ENCODE measurements around the gene BCAS4.

The BCAS4 gene

DNA sequence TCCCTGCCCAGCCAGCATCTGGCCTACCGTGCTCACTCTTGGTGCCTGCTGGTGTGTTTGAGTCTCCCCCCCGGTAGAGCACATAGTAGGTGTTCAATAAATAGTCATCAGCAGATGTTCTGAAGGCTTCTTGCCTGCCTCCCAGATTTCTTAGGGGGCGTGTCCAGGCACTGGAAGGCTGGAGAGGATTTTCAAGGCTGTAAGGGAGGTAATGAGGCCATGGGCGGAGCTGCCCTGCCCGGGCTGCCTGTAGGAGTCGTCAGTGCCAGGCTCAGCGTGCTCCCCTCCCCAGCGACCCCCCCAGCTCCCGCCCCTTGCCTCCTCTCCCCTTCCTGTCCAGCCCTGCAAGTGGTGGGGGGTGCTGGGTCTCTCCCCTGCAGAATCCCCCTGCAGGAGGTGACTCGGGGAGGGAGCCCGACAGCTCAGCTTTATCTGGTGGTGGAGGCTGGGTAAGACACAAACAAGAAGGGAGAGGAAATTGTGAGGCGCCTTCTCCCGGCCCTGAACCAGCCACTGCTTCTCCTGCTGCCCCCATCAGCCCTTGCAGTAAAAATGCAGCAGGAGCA lies 55.9 kb downstream of the BCAS4 start:
- TF ChIP-seq, protein P1, sequence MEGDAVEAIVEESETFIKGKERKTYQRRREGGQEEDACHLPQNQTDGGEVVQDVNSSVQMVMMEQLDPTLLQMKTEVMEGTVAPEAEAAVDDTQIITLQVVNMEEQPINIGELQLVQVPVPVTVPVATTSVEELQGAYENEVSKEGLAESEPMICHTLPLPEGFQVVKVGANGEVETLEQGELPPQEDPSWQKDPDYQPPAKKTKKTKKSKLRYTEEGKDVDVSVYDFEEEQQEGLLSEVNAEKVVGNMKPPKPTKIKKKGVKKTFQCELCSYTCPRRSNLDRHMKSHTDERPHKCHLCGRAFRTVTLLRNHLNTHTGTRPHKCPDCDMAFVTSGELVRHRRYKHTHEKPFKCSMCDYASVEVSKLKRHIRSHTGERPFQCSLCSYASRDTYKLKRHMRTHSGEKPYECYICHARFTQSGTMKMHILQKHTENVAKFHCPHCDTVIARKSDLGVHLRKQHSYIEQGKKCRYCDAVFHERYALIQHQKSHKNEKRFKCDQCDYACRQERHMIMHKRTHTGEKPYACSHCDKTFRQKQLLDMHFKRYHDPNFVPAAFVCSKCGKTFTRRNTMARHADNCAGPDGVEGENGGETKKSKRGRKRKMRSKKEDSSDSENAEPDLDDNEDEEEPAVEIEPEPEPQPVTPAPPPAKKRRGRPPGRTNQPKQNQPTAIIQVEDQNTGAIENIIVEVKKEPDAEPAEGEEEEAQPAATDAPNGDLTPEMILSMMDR (IDR thresholded peaks at IDR 0.05; ENCODE audit: low read depth, low read length): no peak
- no peak overlapping the region for H3K4me3 ChIP-seq (replicated peaks in 1 of 2; ENCODE audit: low read depth in 2 of 2, low read length in 2 of 2)
- DNase-seq (ENCODE audit: low read depth in 2 of 2): peak in 1 of 2 donors; percentile 13

DNA sequence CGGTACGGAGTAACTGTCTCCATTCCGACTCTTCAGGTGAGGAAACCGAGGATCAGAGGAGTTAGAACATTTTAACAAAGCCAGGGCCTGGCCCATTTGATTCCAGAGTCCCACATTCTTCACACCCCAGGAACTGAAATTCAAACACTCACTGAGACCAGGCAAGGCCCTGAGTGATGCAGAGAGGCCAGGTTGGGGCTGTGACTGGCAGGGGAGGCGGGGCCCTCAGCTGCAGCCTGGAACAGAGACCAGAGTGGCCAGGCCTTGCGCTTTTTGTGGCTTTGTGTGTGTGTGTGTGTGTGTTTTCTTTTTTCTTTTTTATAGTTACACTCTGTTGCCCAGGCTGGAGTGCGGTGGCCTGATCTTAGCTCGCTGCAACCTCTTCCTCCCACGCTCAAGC lies 57.2 kb downstream of the BCAS4 start:
- no peak for DNase-seq (ENCODE audit: low read depth in 2 of 2)

DNA sequence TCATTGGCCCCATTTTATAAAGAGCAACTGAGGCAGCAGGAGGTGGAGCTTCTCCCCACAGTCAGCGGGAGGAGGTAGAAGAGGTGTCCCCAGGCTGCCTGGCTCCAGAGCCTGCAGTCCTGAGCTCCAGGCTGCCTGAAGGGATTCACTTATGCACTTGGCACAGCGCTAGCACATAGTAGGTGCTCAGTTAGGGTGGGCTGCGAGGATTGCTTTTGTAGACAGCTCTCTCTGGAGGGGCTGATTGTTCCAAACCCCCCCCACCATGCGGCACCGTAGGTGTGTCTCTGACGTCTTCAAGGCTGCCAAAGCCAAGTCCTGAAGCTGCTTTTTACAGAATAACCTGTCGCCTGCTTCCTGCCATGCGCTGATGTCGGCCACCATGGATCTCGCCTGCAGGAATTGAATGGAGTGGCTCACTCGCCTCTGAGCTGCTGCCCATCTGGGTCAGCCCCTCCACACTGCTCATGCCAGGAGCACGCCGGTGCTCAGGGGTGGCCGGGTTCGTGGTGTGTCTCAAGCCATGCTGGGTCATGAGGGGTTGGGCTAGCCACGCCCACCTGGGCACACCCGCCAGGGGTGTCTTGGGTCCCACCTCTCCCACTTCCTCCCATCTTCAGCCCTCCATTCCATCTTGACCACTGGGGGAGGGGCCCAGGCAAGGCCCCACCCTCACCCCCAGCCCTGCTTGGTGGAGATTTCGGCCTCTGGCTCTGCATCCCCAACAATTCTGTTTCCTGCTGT lies 59.8 kb downstream of the BCAS4 start:
- no peak overlapping the region for H3K4me3 ChIP-seq (replicated peaks in 1 of 2; ENCODE audit: low read depth in 2 of 2, low read length in 2 of 2)
- no peak for DNase-seq (ENCODE audit: low read depth in 2 of 2)
- TF ChIP-seq, protein P1 (IDR thresholded peaks at IDR 0.05; ENCODE audit: low read depth, low read length): no peak

More for the DNA sequence above, 57.2 kb downstream of the BCAS4 start:
- no peak overlapping the region for H3K4me3 ChIP-seq (replicated peaks in 1 of 2; ENCODE audit: low read depth in 2 of 2, low read length in 2 of 2)
- TF ChIP-seq, protein P1 (IDR thresholded peaks at IDR 0.05; ENCODE audit: low read depth, low read length): no peak

DNA sequence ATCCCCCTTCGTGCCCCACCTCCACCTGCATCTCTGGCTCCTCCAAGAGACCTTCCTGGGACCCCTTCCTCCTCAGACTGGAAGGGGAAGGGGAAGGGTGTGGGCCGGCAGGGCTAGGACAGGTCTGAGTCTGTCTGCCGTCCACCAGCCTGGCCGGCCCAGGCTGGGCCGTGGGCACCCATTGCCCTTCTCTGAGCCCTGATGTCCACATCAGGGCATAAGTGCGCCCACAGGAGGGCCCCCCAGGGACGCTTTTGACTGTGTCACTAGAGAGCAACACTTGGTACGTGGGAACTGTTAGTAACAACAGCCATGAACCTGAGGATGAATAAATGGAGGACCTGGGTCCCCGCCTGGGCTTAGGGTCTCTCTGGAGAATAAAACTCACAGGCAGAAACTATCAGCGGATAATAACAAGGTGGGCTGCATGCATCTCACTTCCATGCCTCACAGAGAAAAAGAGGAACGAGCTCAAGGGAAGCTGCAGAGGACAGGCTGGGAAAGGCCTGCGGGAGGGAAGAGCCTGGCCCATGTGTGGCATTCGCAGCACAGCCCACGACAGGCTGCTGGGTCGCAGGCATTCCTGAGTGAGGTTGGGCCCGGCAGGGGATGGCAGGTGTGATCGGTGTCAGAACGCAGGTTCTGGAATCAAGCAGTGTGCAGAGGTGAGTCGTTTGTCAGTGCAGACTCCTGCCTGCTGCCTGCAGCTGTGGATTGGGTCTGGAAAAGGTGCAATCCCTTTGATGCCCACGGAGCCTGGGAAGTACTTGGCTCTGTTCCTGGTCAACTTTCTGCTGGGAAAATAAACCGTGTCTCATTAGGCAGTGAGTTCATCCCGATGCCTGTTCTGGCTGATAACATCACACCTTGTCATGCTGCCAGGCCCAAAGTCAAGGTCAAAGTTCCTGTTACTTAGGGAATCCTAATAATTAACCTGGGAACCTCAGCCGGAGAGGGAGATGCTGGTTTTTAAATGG lies 60.9 kb downstream of the BCAS4 start:
- TF ChIP-seq, protein P1 (IDR thresholded peaks at IDR 0.05; ENCODE audit: low read depth, low read length): no peak
- H3K4me3 ChIP-seq (replicated peaks in 1 of 2; ENCODE audit: low read depth in 2 of 2, low read length in 2 of 2): no peak overlapping the region
- DNase-seq (ENCODE audit: low read depth in 2 of 2): no peak

DNA sequence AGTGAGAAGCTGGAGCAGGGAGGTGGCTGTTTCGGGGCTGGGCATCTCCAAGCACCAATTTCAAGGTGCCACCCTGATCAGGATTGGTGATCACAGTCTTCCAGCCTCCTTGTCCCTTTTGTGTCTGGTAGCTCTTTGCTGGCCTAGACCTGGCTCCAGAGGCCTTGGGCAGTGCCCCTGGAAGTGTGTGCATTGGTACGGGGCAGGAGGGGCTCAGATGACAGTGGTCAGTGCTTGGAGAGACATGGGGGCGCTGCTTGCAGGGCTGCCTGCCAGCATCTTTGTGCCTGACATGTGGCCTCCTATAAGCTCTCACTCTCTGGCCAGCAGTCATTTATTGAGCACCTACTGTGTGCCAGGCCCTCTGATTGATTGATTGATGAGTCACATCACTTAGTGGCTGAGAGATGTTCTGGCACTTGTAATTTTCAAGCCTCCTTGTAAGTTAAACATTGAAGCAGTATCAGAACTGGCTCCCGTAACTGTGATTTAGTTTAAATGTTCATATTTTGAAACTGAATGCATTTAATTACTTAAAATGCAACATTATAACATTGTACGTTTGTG lies 61.7 kb downstream of the BCAS4 start:
- no peak overlapping the region for H3K4me3 ChIP-seq (replicated peaks in 1 of 2; ENCODE audit: low read depth in 2 of 2, low read length in 2 of 2)
- TF ChIP-seq, protein P1 (IDR thresholded peaks at IDR 0.05; ENCODE audit: low read depth, low read length): no peak
- DNase-seq (ENCODE audit: low read depth in 2 of 2): no peak

DNA sequence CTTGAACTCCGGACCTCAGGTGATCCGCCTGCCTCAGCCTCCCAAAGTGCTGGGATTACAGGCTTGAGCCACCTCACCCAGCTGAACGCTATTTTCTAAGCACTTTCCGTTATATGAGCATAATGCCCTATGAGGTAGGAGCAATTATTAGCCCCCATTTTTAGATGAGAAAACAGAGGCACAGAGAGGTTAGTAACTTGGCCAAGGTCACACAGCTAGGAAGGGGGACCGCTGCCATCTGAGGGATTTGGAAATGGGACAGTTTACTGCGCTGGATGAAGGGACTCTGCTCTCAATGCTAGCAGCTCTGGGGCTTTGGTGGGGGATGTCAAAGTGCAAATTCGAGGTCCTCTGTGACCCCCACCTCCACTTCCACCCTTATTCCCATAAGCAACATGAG lies 62.5 kb downstream of the BCAS4 start:
- no peak for DNase-seq (ENCODE audit: low read depth in 2 of 2)
- H3K4me3 ChIP-seq (replicated peaks in 1 of 2; ENCODE audit: low read depth in 2 of 2, low read length in 2 of 2): no peak overlapping the region
- TF ChIP-seq, protein P1 (IDR thresholded peaks at IDR 0.05; ENCODE audit: low read depth, low read length): no peak
